Bronchial epithelial cell (primary cell): ENCODE measurements around the gene CUL2. TPM values are rescaled to one million over a fixed set of nuclear protein-coding genes. Genes with fewer than 3 reads are reported as not detected.

Experiments
- DNase-seq: peaks from one replicate; pipeline ENCODE4 v3.0.0-alpha.2; 2010; ENCODE audit warnings: low read depth
- FAIRE-seq: peaks from 2 replicates; lab custom pipeline; 2011; peaks lifted over from hg19 to GRCh38; lab: Jason Lieb, UNC
- H3K27me3 ChIP-seq: 2 replicates; pipeline ENCODE4 v1.5.1; 2011; ENCODE audit warnings: low read length; ENCODE audit not compliant: control insufficient read depth, insufficient read depth
- H3K36me3 ChIP-seq: 2 replicates; pipeline ENCODE4 v1.5.1; 2011; ENCODE audit warnings: low read length; ENCODE audit not compliant: control insufficient read depth, insufficient read depth
- H3K4me3 ChIP-seq: 2 replicates; pipeline ENCODE4 v1.5.1; 2011; ENCODE audit warnings: mild to moderate bottlenecking, low read depth, low read length, control low read depth
- CTCF ChIP-seq: IDR thresholded peaks from 2 replicates; pipeline ENCODE4 v1.5.1; 2011; ENCODE audit warnings: mild to moderate bottlenecking, moderate library complexity, low read length, control low read depth, inconsistent platforms; ENCODE audit not compliant: insufficient read depth, severe bottlenecking
- total RNA-seq: library from RNA; depleted of rRNA; stranded (reverse); fragments of >200 nt; gene quantifications from 2 replicates; pipeline ENCODE4 v1.2.1, GENCODE V29; 2014

The CUL2 gene
- total RNA-seq, 1 donor from 2014 or later = 21.3 TPM

- no peaks in the 10 kb centered on the region for H3K36me3 ChIP-seq
- FAIRE-seq = no peak
Observed at GRCh38 chr10:34959786-34960185, 130.4 kb downstream of the CUL2 start.

GRCh38 chr10:34959321-34959720 is 130.8 kb downstream of the CUL2 start:
- Histone ChIP-seq H3K4me3 (no peak overlapping the region), H3K27me3 (no peaks in the 10 kb centered on the region), H3K36me3 (no peaks in the 10 kb centered on the region)
- no peak for TF ChIP-seq CTCF
- DNase-seq = no peak
- no peak for FAIRE-seq

More at GRCh38 chr10:34959786-34960185, 130.4 kb downstream of the CUL2 start:
- H3K4me3 ChIP-seq = no peak overlapping the region
- no peaks in the 10 kb centered on the region for H3K27me3 ChIP-seq
- TF ChIP-seq CTCF = no peak
- no peak for DNase-seq

Other genes with a start within 250 kb of the CUL2 start
- gene CREM, start 36.5 kb upstream of the CUL2 start, total RNA-seq = 23.7 and 30.1 TPM in 2 replicates
- 66.3 and 80.6 TPM in 2 replicates for gene CCNY, start 246.2 kb upstream of the CUL2 start, total RNA-seq